Measurements from ENCODE around the gene RBMS1. TPM values are rescaled to one million over a fixed set of nuclear protein-coding genes. Genes with fewer than 3 reads are reported as not detected.

RBMS1 gene
- total and polyA plus RNA-seq, 4 experiments from 2014 or later = 101 to 131 (median 112) TPM

DNA sequence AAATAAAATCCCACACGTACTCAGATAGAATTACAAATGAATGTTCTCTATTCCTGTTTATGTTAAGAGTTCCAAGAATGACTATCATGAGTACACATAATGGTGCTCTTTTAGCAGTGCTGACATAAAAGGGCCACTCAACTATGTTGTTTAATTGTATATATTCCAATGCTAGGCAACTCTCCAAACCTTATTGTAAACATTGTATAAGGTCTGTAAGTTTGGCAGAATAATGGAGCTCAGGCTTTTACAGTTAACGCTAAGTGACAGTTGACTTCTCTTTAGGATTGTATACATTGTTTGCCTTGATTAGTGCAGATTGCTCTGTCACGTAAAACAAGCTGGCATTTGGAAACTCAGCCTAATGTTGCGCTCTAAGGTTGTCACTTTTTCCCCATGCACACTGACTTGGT is 20.8 kb downstream of the RBMS1 start:
- DNase-seq = no peak
- Histone ChIP-seq H3K36me3 (ENCODE audit: insufficient read depth, low read length) (no peaks in the 10 kb centered on the region), H3K9me3 (ENCODE audit: control insufficient read depth in 1 of 2, low read length in 2 of 2) (no peaks in the 10 kb centered on the region), H3K4me3 (ENCODE audit: low read length in 2 of 2) (no peak overlapping the region), H3K27me3 (ENCODE audit: insufficient read depth, low read length) (no peaks in the 10 kb centered on the region), H3K27ac (ENCODE audit: low read depth, low read length) (peak overlapping the region; percentile 50), H3K4me1 (ENCODE audit: insufficient read depth, low read length) (peaks cover 66% of the 10 kb centered on the region)
- CTCF ChIA-PET (ENCODE audit: partially characterized antibody) = interaction anchor here (1.3 to 1.6 kb wide), 2 partner anchors 16 to 43 kb away, joined by 3 to 5 read pairs; no protein-coding TSS in a partner anchor
- Mint-ChIP-seq H3K36me3 (peaks cover 3 to 7% of the 10 kb centered on the region in 2 donors), H3K4me1 (peaks cover 52 to 82% (median 70%) of the 10 kb centered on the region in 4 donors), H3K27ac (peak overlapping the region; percentile 44 to 96 (median 88)), H3K4me3 (peak overlapping the region in 6 of 8 donors; percentile 25 to 72 (median 50)), H3K27me3 (no peaks in the 10 kb centered on the region), H3K9me3 (peaks cover 0 to 1% (median 0%) of the 10 kb centered on the region in 8 donors)
- POLR2A ChIA-PET (ENCODE audit: partially characterized antibody) = interaction anchor here (1.5 kb wide), 1 partner anchor 9 kb away, joined by 7 read pairs; no protein-coding TSS in a partner anchor
- intact Hi-C loops (cut with micrococcal nuclease) = no loop called here

DNA sequence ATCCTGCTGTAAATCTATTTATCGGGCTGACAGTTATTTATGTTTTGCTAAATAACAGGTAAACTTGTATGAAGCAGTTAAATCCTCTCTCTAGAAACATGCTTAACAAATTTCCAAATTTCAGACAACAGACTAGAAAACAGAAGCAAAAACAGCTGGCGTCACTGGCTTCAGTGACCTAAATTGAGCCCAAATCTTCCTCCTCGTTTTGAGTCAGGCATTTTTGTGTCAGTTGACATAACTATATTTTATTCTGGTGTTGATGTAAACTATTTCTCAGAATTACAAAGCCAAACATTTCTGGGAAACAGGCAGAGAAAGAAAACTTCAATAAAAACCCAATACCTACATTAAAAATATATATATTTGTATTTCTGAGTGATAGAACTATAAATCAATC is 21.7 kb downstream of the RBMS1 start:
- no peaks in the 10 kb centered on the region for H3K9me3 ChIP-seq (ENCODE audit: control insufficient read depth in 1 of 2, low read length in 2 of 2)
- Mint-ChIP-seq H3K4me1 (peaks cover 54 to 82% (median 72%) of the 10 kb centered on the region in 4 donors), H3K36me3 (peaks cover 3% of the 10 kb centered on the region in 2 donors), H3K4me3 (peak overlapping the region in 7 of 8 donors; percentile 49 to 78 (median 65)), H3K27me3 (no peaks in the 10 kb centered on the region), H3K27ac (peak overlapping the region; percentile 71 to 96 (median 88)), H3K9me3 (peaks cover 0 to 1% (median 0%) of the 10 kb centered on the region in 8 donors)
- peaks cover 75% of the 10 kb centered on the region for H3K4me1 ChIP-seq (ENCODE audit: insufficient read depth, low read length)
- DNase-seq = peak in 2 of 5 donors; percentile 28 to 33
- peak overlapping the region; percentile 50 for H3K27ac ChIP-seq (ENCODE audit: low read depth, low read length)
- ChIA-PET CTCF (ENCODE audit: partially characterized antibody) (interaction anchor here (1.6 kb wide), 1 partner anchor 43 kb away, joined by 5 read pairs; no protein-coding TSS in a partner anchor), POLR2A (ENCODE audit: partially characterized antibody) (interaction anchor here (1.5 kb wide), 1 partner anchor 10 kb away, joined by 7 read pairs; no protein-coding TSS in a partner anchor)
- no peaks in the 10 kb centered on the region for H3K27me3 ChIP-seq (ENCODE audit: insufficient read depth, low read length)
- no peaks in the 10 kb centered on the region for H3K36me3 ChIP-seq (ENCODE audit: insufficient read depth, low read length)
- intact Hi-C loops (cut with micrococcal nuclease) = no loop called here
- no peak overlapping the region for H3K4me3 ChIP-seq (ENCODE audit: low read length in 2 of 2)

DNA sequence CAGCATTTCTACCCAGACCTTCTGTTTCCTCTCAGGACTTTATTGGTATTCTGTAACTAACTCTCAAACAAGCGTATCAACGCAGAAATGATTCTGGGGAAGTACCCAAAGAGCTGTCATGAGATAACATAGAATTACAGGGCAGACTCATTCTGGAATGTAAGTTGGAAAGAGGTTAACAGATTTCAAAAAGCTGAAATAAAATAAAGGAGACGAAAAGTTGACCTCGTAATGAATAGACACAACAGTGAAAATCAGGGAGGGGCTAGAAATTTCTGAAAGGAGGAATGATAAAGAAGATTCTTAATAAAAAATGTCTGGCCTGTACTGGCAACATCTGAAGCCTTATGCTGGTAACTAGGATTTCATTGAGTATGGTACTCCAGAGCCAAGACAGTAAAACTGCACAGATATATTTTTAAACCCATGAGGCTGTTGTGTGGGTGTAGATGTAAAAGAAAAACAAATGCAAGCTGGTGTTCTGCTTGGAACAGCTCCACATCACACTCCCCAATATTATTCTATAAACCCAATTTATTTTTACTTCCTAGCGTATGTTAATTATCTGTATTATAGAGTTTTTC is 23.9 kb downstream of the RBMS1 start:
- H3K4me3 ChIP-seq (ENCODE audit: low read length in 2 of 2) = no peak overlapping the region
- DNase-seq = no peak
- H3K9me3 ChIP-seq (ENCODE audit: control insufficient read depth in 1 of 2, low read length in 2 of 2) = no peaks in the 10 kb centered on the region
- peak overlapping the region in 5 of 7 donors; percentile 13 to 88 (median 53) for H3K27ac Mint-ChIP-seq
- no peaks in the 10 kb centered on the region for H3K36me3 Mint-ChIP-seq
- ChIA-PET POLR2A (ENCODE audit: partially characterized antibody) (no interaction called here), CTCF (ENCODE audit: partially characterized antibody) (interaction anchor here (1.1 kb wide), 1 partner anchor 40 kb away, joined by 4 read pairs; no protein-coding TSS in a partner anchor)
- peaks cover 58 to 89% (median 78%) of the 10 kb centered on the region in 4 donors for H3K4me1 Mint-ChIP-seq
- H3K27me3 ChIP-seq (ENCODE audit: insufficient read depth, low read length) = no peaks in the 10 kb centered on the region
- H3K27ac ChIP-seq (ENCODE audit: low read depth, low read length) = no peak overlapping the region
- H3K4me3 Mint-ChIP-seq = peak overlapping the region in 3 of 8 donors; percentile 29 to 60 (median 58)
- H3K27me3 Mint-ChIP-seq = no peaks in the 10 kb centered on the region
- H3K9me3 Mint-ChIP-seq = no peaks in the 10 kb centered on the region
- intact Hi-C loops (cut with micrococcal nuclease) = no loop called here
- no peaks in the 10 kb centered on the region for H3K36me3 ChIP-seq (ENCODE audit: insufficient read depth, low read length)
- peaks cover 83% of the 10 kb centered on the region for H3K4me1 ChIP-seq (ENCODE audit: insufficient read depth, low read length)

DNA sequence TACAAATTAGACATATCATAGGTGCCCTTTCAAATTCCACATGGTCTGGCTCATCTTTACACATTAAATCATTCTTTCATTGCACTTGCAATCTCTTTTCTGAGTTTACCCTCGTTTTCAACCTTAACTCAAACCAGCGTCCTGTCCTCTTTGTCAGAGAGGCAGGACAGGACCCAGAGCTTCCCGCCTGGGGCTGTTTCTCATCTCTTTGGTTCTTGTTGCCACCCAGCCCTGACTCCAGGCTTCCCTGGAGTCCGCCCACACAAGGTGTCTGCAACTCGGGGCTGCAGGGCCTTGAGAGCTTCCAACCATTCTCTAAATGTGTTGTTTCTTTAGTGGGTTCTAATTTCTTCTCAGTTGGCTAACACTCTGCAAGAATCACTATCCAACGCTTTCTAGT is 24.4 kb downstream of the RBMS1 start:
- ChIA-PET POLR2A (ENCODE audit: partially characterized antibody) (no interaction called here), CTCF (ENCODE audit: partially characterized antibody) (interaction anchor here (1.1 kb wide), 1 partner anchor 40 kb away, joined by 4 read pairs; no protein-coding TSS in a partner anchor)
- Histone ChIP-seq H3K36me3 (ENCODE audit: insufficient read depth, low read length) (no peaks in the 10 kb centered on the region), H3K9me3 (ENCODE audit: control insufficient read depth in 1 of 2, low read length in 2 of 2) (no peaks in the 10 kb centered on the region), H3K27ac (ENCODE audit: low read depth, low read length) (no peak overlapping the region), H3K4me3 (ENCODE audit: low read length in 2 of 2) (no peak overlapping the region), H3K27me3 (ENCODE audit: insufficient read depth, low read length) (no peaks in the 10 kb centered on the region), H3K4me1 (ENCODE audit: insufficient read depth, low read length) (peaks cover 82% of the 10 kb centered on the region)
- DNase-seq = no peak
- no peaks in the 10 kb centered on the region for H3K27me3 Mint-ChIP-seq
- intact Hi-C loops (cut with micrococcal nuclease) = no loop called here
- H3K27ac Mint-ChIP-seq = peak overlapping the region in 5 of 7 donors; percentile 13 to 88 (median 53)
- H3K36me3 Mint-ChIP-seq = no peaks in the 10 kb centered on the region
- peaks cover 53 to 89% (median 74%) of the 10 kb centered on the region in 4 donors for H3K4me1 Mint-ChIP-seq
- H3K9me3 Mint-ChIP-seq = no peaks in the 10 kb centered on the region
- peak overlapping the region in 3 of 8 donors; percentile 29 to 60 (median 58) for H3K4me3 Mint-ChIP-seq

DNA sequence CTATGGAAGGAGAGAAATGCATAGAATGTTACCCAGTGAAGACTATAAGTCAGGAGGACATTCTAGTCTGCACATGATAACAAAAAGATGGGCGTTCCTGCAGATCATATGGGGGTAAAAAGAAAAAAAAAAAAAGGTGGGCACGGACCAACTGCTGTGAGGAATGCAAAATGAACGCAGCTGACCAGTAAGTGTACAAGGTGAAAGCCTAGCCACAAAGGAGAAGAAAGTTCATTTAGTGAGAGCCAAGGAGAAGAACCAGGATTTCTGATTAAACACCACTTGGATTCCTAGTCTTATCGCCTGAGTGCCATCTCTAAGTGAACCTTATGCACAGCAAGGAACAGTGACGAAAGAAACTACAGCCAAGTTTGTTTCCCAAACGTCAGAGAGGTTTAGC is 26.5 kb downstream of the RBMS1 start:
- H3K27me3 ChIP-seq (ENCODE audit: insufficient read depth, low read length) = no peaks in the 10 kb centered on the region
- Mint-ChIP-seq H3K27me3 (no peaks in the 10 kb centered on the region), H3K36me3 (no peaks in the 10 kb centered on the region), H3K9me3 (no peaks in the 10 kb centered on the region), H3K4me3 (peak overlapping the region in 3 of 8 donors; percentile 11 to 72 (median 36)), H3K27ac (peak overlapping the region in 3 of 7 donors; percentile 18 to 82 (median 81)), H3K4me1 (peaks cover 49 to 86% (median 72%) of the 10 kb centered on the region in 4 donors)
- POLR2A ChIA-PET (ENCODE audit: partially characterized antibody) = no interaction called here
- no peak overlapping the region for H3K4me3 ChIP-seq (ENCODE audit: low read length in 2 of 2)
- no peak for DNase-seq
- H3K27ac ChIP-seq (ENCODE audit: low read depth, low read length) = no peak overlapping the region
- intact Hi-C loops (cut with micrococcal nuclease) = no loop called here
- H3K36me3 ChIP-seq (ENCODE audit: insufficient read depth, low read length) = no peaks in the 10 kb centered on the region
- H3K4me1 ChIP-seq (ENCODE audit: insufficient read depth, low read length) = peaks cover 63% of the 10 kb centered on the region
- CTCF ChIA-PET (ENCODE audit: partially characterized antibody) = interaction anchor here (1.1 to 2.0 kb wide), 2 partner anchors 38 to 114 kb away, joined by 3 to 4 read pairs; no protein-coding TSS in a partner anchor
- H3K9me3 ChIP-seq (ENCODE audit: control insufficient read depth in 1 of 2, low read length in 2 of 2) = no peaks in the 10 kb centered on the region

DNA sequence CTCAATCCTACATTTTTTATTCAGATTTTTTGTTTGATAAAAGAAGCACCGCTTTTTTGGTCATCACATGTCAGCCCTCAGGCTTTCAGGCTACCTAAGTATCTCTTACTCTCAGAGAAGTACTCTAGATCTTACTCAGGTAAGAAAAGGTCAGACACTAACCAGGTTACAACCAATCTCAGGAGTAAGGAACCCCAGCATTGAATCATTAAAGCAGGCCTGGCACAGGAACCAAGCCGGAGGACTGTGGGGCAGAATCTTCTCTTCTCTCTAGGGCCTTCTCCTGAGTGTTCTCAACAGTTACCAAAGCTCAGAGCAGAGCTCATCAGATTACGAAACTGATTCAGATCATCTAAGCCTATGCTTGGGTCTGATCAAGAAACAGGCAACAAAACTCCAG is 28.2 kb downstream of the RBMS1 start:
- DNase-seq = no peak
- Mint-ChIP-seq H3K9me3 (no peaks in the 10 kb centered on the region), H3K27me3 (no peaks in the 10 kb centered on the region), H3K27ac (peak overlapping the region in 6 of 7 donors; percentile 8 to 56 (median 14)), H3K4me1 (peaks cover 41 to 87% (median 69%) of the 10 kb centered on the region in 4 donors), H3K4me3 (peak overlapping the region in 6 of 8 donors; percentile 6 to 59 (median 30)), H3K36me3 (peaks cover 0 to 4% of the 10 kb centered on the region in 2 donors)
- peaks cover 50% of the 10 kb centered on the region for H3K4me1 ChIP-seq (ENCODE audit: insufficient read depth, low read length)
- H3K4me3 ChIP-seq (ENCODE audit: low read length in 2 of 2) = no peak overlapping the region
- H3K27ac ChIP-seq (ENCODE audit: low read depth, low read length) = no peak overlapping the region
- no peaks in the 10 kb centered on the region for H3K36me3 ChIP-seq (ENCODE audit: insufficient read depth, low read length)
- ChIA-PET POLR2A (ENCODE audit: partially characterized antibody) (no interaction called here), CTCF (ENCODE audit: partially characterized antibody) (interaction anchor here (0.6 to 2.0 kb wide), 2 partner anchors 11 to 112 kb away, joined by 3 to 4 read pairs; no protein-coding TSS in a partner anchor)
- intact Hi-C loops (cut with micrococcal nuclease) = no loop called here
- no peaks in the 10 kb centered on the region for H3K9me3 ChIP-seq (ENCODE audit: control insufficient read depth in 1 of 2, low read length in 2 of 2)
- no peaks in the 10 kb centered on the region for H3K27me3 ChIP-seq (ENCODE audit: insufficient read depth, low read length)

DNA sequence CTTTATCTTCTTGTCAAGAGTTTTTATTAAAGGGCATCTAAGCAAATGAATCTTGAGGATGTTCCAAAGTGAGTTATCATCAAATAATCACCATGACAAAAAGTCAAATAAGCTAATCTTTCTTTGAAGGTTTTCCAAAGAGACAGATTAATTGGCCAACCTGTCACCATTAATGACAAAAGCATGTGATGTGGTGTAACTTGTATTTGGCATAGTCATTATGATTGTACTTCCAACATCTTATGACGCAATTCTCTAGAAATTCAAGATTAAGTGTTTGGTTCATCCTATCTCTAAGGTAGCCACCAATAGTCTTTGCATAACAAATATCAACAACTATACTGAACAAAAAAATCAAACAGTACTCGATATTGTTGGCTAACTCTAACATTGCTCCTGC is 28.6 kb downstream of the RBMS1 start:
- peaks cover 0 to 4% of the 10 kb centered on the region in 2 donors for H3K36me3 Mint-ChIP-seq
- intact Hi-C loops (cut with micrococcal nuclease) = no loop called here
- peaks cover 41 to 90% (median 71%) of the 10 kb centered on the region in 4 donors for H3K4me1 Mint-ChIP-seq
- Histone ChIP-seq H3K4me3 (ENCODE audit: low read length in 2 of 2) (no peak overlapping the region), H3K9me3 (ENCODE audit: control insufficient read depth in 1 of 2, low read length in 2 of 2) (no peaks in the 10 kb centered on the region), H3K36me3 (ENCODE audit: insufficient read depth, low read length) (no peaks in the 10 kb centered on the region), H3K27ac (ENCODE audit: low read depth, low read length) (no peak overlapping the region), H3K4me1 (ENCODE audit: insufficient read depth, low read length) (peaks cover 46% of the 10 kb centered on the region), H3K27me3 (ENCODE audit: insufficient read depth, low read length) (no peaks in the 10 kb centered on the region)
- H3K27me3 Mint-ChIP-seq = no peaks in the 10 kb centered on the region
- CTCF ChIA-PET (ENCODE audit: partially characterized antibody) = no interaction called here
- no peak for DNase-seq
- POLR2A ChIA-PET (ENCODE audit: partially characterized antibody) = no interaction called here
- H3K4me3 Mint-ChIP-seq = peak overlapping the region in 4 of 8 donors; percentile 12 to 59 (median 30)
- no peaks in the 10 kb centered on the region for H3K9me3 Mint-ChIP-seq
- peak overlapping the region in 3 of 7 donors; percentile 8 to 38 (median 17) for H3K27ac Mint-ChIP-seq
